IMR-90 (cell line): ENCODE data around the gene LRRC55. TPM values are rescaled to one million over a fixed set of nuclear protein-coding genes. Genes with fewer than 3 reads are reported as not detected.

Experiments used
- ATAC-seq: fragments of 200-7000 bp; cut with Tn5 transposase; 2 replicates; pipeline ENCODE4 v1.9.1; 2020; ENCODE audit warnings: low read depth, mild to moderate bottlenecking, moderate library complexity
- BruUV-seq: library from RNA; stranded (reverse); fragments of 400-500 nt; replicated peaks from 2 replicates; lab custom pipeline; 2021; lab: Mats Ljungman, UMichigan
- CTCF ChIA-PET: fragments of 300-600 bp; formaldehyde crosslinking; extraction: SDS; loops from one replicate; lab custom pipeline; 2021; ENCODE audit warnings: antibody characterized with exemption; lab: Yijun Ruan, JAX
- POLR2A ChIA-PET: fragments of 300-600 bp; sonication (Branson Sonifier 250); formaldehyde crosslinking; loops from one replicate; lab custom pipeline; 2022; ENCODE audit warnings: antibody characterized with exemption; ENCODE audit not compliant: unreplicated experiment; lab: Charles Lee
- DNase-seq: peaks from one replicate; pipeline ENCODE4 v3.0.0; 2013
- H2AFZ ChIP-seq: replicated peaks from 2 replicates; pipeline ENCODE3; 2013; ENCODE audit warnings: low read length, mild to moderate bottlenecking; ENCODE audit not compliant: poor library complexity
- H2AK5ac ChIP-seq: 2 replicates; pipeline ENCODE4 v1.6.1; 2013; ENCODE audit warnings: low read depth, low read length, inconsistent platforms
- H2AK9ac ChIP-seq: replicated peaks from 2 replicates; pipeline ENCODE3; 2013; ENCODE audit warnings: mild to moderate bottlenecking, low read depth, low read length, moderate library complexity; ENCODE audit not compliant: poor library complexity
- H2BK120ac ChIP-seq: 2 replicates; pipeline ENCODE4 v1.6.1; 2013; ENCODE audit warnings: low read depth, low read length, inconsistent platforms
- H2BK15ac ChIP-seq: 3 replicates; pipeline ENCODE4 v1.6.1; 2013; ENCODE audit warnings: low read depth, low read length, inconsistent platforms
- H2BK20ac ChIP-seq: 2 replicates; pipeline ENCODE4 v1.6.1; 2013; ENCODE audit warnings: low read depth, mild to moderate bottlenecking, inconsistent platforms, low read length, moderate library complexity
- H2BK5ac ChIP-seq: 2 replicates; pipeline ENCODE4 v1.6.1; 2013; ENCODE audit warnings: mild to moderate bottlenecking, low read depth, low read length, inconsistent platforms; ENCODE audit not compliant: poor library complexity, severe bottlenecking
- H3K14ac ChIP-seq: replicated peaks from 2 replicates; pipeline ENCODE4 v1.6.1; 2013; ENCODE audit warnings: low read depth, low read length, inconsistent platforms
- H3K18ac ChIP-seq: 2 replicates; pipeline ENCODE4 v1.6.1; 2013; ENCODE audit warnings: low read depth, low read length, control low read depth
- H3K23ac ChIP-seq: 2 replicates; pipeline ENCODE4 v1.6.1; 2013; ENCODE audit warnings: low read depth, low read length, inconsistent platforms
- H3K27ac ChIP-seq: 2 replicates; pipeline ENCODE4 v1.5.1; 2013; ENCODE audit warnings: mild to moderate bottlenecking, control low read depth, low read length; ENCODE audit not compliant: insufficient read depth
- H3K27me3 ChIP-seq: 2 replicates; pipeline ENCODE4 v1.6.1; 2013; ENCODE audit warnings: low read length; ENCODE audit not compliant: control insufficient read depth, insufficient read depth
- H3K36me3 ChIP-seq: 2 replicates; pipeline ENCODE4 v1.6.1; 2013; ENCODE audit warnings: low read length, mixed read lengths; ENCODE audit not compliant: control insufficient read depth, insufficient read depth
- H3K4ac ChIP-seq: 2 replicates; pipeline ENCODE4 v1.6.1; 2013; ENCODE audit warnings: low read depth, low read length, inconsistent platforms
- H3K4me1 ChIP-seq: 2 replicates; pipeline ENCODE4 v1.6.1; 2013; ENCODE audit warnings: low read length, mixed read lengths; ENCODE audit not compliant: control insufficient read depth, insufficient read depth
- H3K4me2 ChIP-seq: 2 replicates; pipeline ENCODE4 v1.6.1; 2013; ENCODE audit warnings: low read depth, mild to moderate bottlenecking, control low read depth, low read length, moderate library complexity
- H3K4me3 ChIP-seq: 2 replicates; pipeline ENCODE4 v1.5.1; 2013; ENCODE audit warnings: low read depth, mild to moderate bottlenecking, control low read depth, low read length, moderate library complexity; ENCODE audit not compliant: insufficient read depth
- H3K56ac ChIP-seq: 2 replicates; pipeline ENCODE4 v1.6.1; 2013; ENCODE audit warnings: low read length, inconsistent platforms; ENCODE audit not compliant: insufficient read depth; ENCODE audit errors: extremely low read depth
- H3K79me1 ChIP-seq, 2 experiments: 2 replicates each; pipeline ENCODE4 v1.6.1; 2013; ENCODE audit warnings: low read length in 2 of 2, inconsistent platforms in 1 of 2, low read depth in 1 of 2
- H3K9ac ChIP-seq: 2 replicates; pipeline ENCODE4 v1.6.1; 2013; ENCODE audit warnings: low read depth, low read length, control low read depth
- H3K9me1 ChIP-seq: 2 replicates; pipeline ENCODE4 v1.6.1; 2013; ENCODE audit warnings: low read length, inconsistent platforms; ENCODE audit not compliant: insufficient read depth
- H3K9me3 ChIP-seq: 2 replicates; pipeline ENCODE4 v1.6.1; 2013; ENCODE audit warnings: low read length; ENCODE audit not compliant: control insufficient read depth, insufficient read depth
- H4K20me1 ChIP-seq: 2 replicates; pipeline ENCODE4 v1.6.1; 2013; ENCODE audit warnings: low read length, inconsistent platforms; ENCODE audit not compliant: insufficient read depth
- H4K5ac ChIP-seq: 2 replicates; pipeline ENCODE4 v1.6.1; 2013; ENCODE audit warnings: mild to moderate bottlenecking, low read depth, low read length, control low read depth
- H4K8ac ChIP-seq, 2 experiments: 2 replicates each; pipeline ENCODE4 v1.6.1; 2013; ENCODE audit warnings: low read depth in 2 of 2, low read length in 2 of 2, control low read depth in 1 of 2, inconsistent platforms in 1 of 2
- H4K91ac ChIP-seq: 2 replicates; pipeline ENCODE4 v1.6.1; 2013; ENCODE audit warnings: low read depth, low read length, inconsistent platforms; ENCODE audit not compliant: insufficient read depth
- CEBPB ChIP-seq: IDR thresholded peaks from 2 replicates; pipeline ENCODE4 v1.6.1; 2012; ENCODE audit warnings: low read depth, low read length, improper control_type of control experiment
- POLR2A ChIP-seq: IDR thresholded peaks from 2 replicates; pipeline ENCODE4 v1.6.1; 2012; ENCODE audit warnings: mild to moderate bottlenecking, low read depth, low read length
- WGBS, 2 experiments: methylation state at CpG; one replicate each; pipeline versions ENCODE4 v1.1.5 to v1.1.7; 2013; ENCODE audit warnings: missing lambda C conversion rate in 2 of 2; ENCODE audit not compliant: insufficient read length in 1 of 2; ENCODE audit errors: extremely low coverage in 2 of 2; 5-methylcytosine and 5-hydroxymethylcytosine counted together
- dilution Hi-C: fragments of 300-500 bp; cut with HindIII; formaldehyde crosslinking; loops from one replicate; pipeline ENCODE4 v1.14.3; 2018; ENCODE audit warnings: low sequenced_read_pairs; ENCODE audit not compliant: unreplicated experiment
- in situ Hi-C: fragments of 300-500 bp; cut with MboI; formaldehyde crosslinking; loops from 3 replicates; pipeline ENCODE4 v1.14.3; 2019; ENCODE audit warnings: low sequenced_read_pairs, inconsistent platforms, mixed read lengths
- intact Hi-C: fragments of 100-400 bp; cut with micrococcal nuclease; formaldehyde crosslinking; loops from 2 replicates; pipeline ENCODE4 v1.10.0; 2022
- polyA plus RNA-seq, 3 experiments: library from polyadenylated mRNA; depleted of rRNA; stranded (reverse); fragments of >200 nt; gene quantifications; 2 replicates each; pipeline ENCODE4 v1.2.3, GENCODE V29; 2012; ENCODE audit warnings: low replicate concordance in 1 of 3
- total RNA-seq: library from RNA; depleted of rRNA; stranded (reverse); fragments of >200 nt; gene quantifications from 2 replicates; pipeline ENCODE4 v1.2.3, GENCODE V29; 2012

LRRC55 gene
- total and polyA plus RNA-seq, 2 of the 4 experiments (the other 2 are of a cell fraction) = not detected

GRCh38 chr11:57203359-57203758 is 21.6 kb downstream of the LRRC55 start:
- TF ChIP-seq POLR2A (no peak), CEBPB (no peak)
- Histone ChIP-seq H3K4me1 (no peaks in the 10 kb centered on the region; the same call in 1 of the 2 replicates), H4K20me1 (no peaks in the 10 kb centered on the region), H3K4me3 (no peak overlapping the region), H4K5ac (no peak overlapping the region), H3K56ac (no peak overlapping the region), H3K14ac (no peak overlapping the region), H3K4ac (no peak overlapping the region), H2BK5ac (no peak overlapping the region), H2BK15ac (no peak overlapping the region), H3K9me3 (no peaks in the 10 kb centered on the region), H2AK9ac (no peak overlapping the region), H3K23ac (no peak overlapping the region), H2BK120ac (no peak overlapping the region), H3K27me3 (peaks cover 44% of the 10 kb centered on the region), H3K36me3 (no peaks in the 10 kb centered on the region), H3K18ac (no peak overlapping the region), H2AK5ac (no peak overlapping the region), H2BK20ac (no peak overlapping the region), H3K9ac (no peak overlapping the region), H3K79me1 (no peaks in the 10 kb centered on the region), H2AFZ (no peak overlapping the region), H3K9me1 (peaks cover 3% of the 10 kb centered on the region; the same call in 1 of the 2 replicates), H3K4me2 (no peak overlapping the region), H3K27ac (no peak overlapping the region), H4K8ac (no peak overlapping the region), H4K91ac (no peak overlapping the region)
- peak; percentile 48 for DNase-seq
- WGBS, 2 experiments = 17% methylated on average over 1 of the region's 3 CpGs; no CpG with 5 or more reads in 1 of the 2 experiments
- intact Hi-C loops = no loop called here
- ChIA-PET POLR2A (no interaction called here), CTCF (interaction anchor here (2.6 kb wide), 1 partner anchor 46 kb away, joined by 40 read pairs; no protein-coding TSS in a partner anchor)
- ATAC-seq = no peak; the same call in 1 of the 2 replicates
- dilution Hi-C loops = no loop called here
- in situ Hi-C loops = no loop called here
- no TSS peak for BruUV-seq
